ENCODE data around the gene SEZ6. TPM values are rescaled to one million over a fixed set of nuclear protein-coding genes. Genes with fewer than 3 reads are reported as not detected.

The SEZ6 gene
- total RNA-seq, 3 donors from 2014 or later (not counting 1 experiment from before 2014, with no cell fraction given) = 0.33 to 1.4 (median 0.97) TPM

- ATAC-seq (no peak), DNase-seq (no peak)
- no peaks in the 10 kb centered on the region for H3K27me3 ChIP-seq (ENCODE audit: control insufficient read depth, insufficient read depth, low read length)
- intact Hi-C loops (cut with micrococcal nuclease) = no loop called here
- no peak overlapping the region for H3K4me3 Mint-ChIP-seq
- peaks cover under 1 to 3% of the 10 kb centered on the region in 2 donors for H3K27me3 Mint-ChIP-seq (ENCODE audit: low read depth in 2 of 2)
- H3K4me1 Mint-ChIP-seq = no peaks in the 10 kb centered on the region
- H3K27ac Mint-ChIP-seq = no peak overlapping the region
- H3K4me1 ChIP-seq (ENCODE audit: control insufficient read depth, insufficient read depth, low read length) = peaks cover 6% of the 10 kb centered on the region
- H3K9me3 ChIP-seq (ENCODE audit: control insufficient read depth, insufficient read depth, low read length) = no peaks in the 10 kb centered on the region
- no peak overlapping the region for H3K27ac ChIP-seq (ENCODE audit: low read length)
- H3K9me3 Mint-ChIP-seq = no peaks in the 10 kb centered on the region
- no peaks in the 10 kb centered on the region for H3K36me3 ChIP-seq (ENCODE audit: control insufficient read depth, insufficient read depth, low read length)
- WGBS (ENCODE audit: insufficient coverage) = 97% methylated on average over 7 of the region's 7 CpGs
- no peak overlapping the region for H3K4me3 ChIP-seq (ENCODE audit: low read length)
- TF ChIP-seq CTCF (IDR thresholded peaks at IDR 0.05) = no peak
- no peaks in the 10 kb centered on the region for H3K36me3 Mint-ChIP-seq
These were observed 47.9 kb downstream of the SEZ6 start for GRCh38 chr17:28957992-28958355.

GRCh38 chr17:28957277-28957991 is 48.4 kb downstream of the SEZ6 start:
- WGBS (ENCODE audit: insufficient coverage) = 91% methylated on average over 12 of the region's 13 CpGs
- Mint-ChIP-seq H3K27me3 (ENCODE audit: low read depth in 2 of 2) (peaks cover 0 to 3% of the 10 kb centered on the region in 2 donors), H3K4me3 (no peak overlapping the region), H3K9me3 (no peaks in the 10 kb centered on the region), H3K36me3 (no peaks in the 10 kb centered on the region), H3K4me1 (no peaks in the 10 kb centered on the region), H3K27ac (no peak overlapping the region)
- intact Hi-C loops (cut with micrococcal nuclease) = no loop called here
- Histone ChIP-seq H3K9me3 (ENCODE audit: control insufficient read depth, insufficient read depth, low read length) (no peaks in the 10 kb centered on the region), H3K4me1 (ENCODE audit: control insufficient read depth, insufficient read depth, low read length) (peaks cover 11% of the 10 kb centered on the region), H3K36me3 (ENCODE audit: control insufficient read depth, insufficient read depth, low read length) (no peaks in the 10 kb centered on the region), H3K4me3 (ENCODE audit: low read length) (no peak overlapping the region), H3K27ac (ENCODE audit: low read length) (no peak overlapping the region), H3K27me3 (ENCODE audit: control insufficient read depth, insufficient read depth, low read length) (no peaks in the 10 kb centered on the region)
- no peak for ATAC-seq
- TF ChIP-seq CTCF (IDR thresholded peaks at IDR 0.05) = no peak
- no peak for DNase-seq

GRCh38 chr17:28956861-28957260 is 49.0 kb downstream of the SEZ6 start:
- intact Hi-C loops (cut with micrococcal nuclease) = no loop called here
- Mint-ChIP-seq H3K4me3 (no peak overlapping the region), H3K4me1 (no peaks in the 10 kb centered on the region), H3K27me3 (ENCODE audit: low read depth in 2 of 2) (no peaks in the 10 kb centered on the region), H3K27ac (no peak overlapping the region), H3K36me3 (no peaks in the 10 kb centered on the region), H3K9me3 (no peaks in the 10 kb centered on the region)
- Histone ChIP-seq H3K4me3 (ENCODE audit: low read length) (no peak overlapping the region), H3K27me3 (ENCODE audit: control insufficient read depth, insufficient read depth, low read length) (no peaks in the 10 kb centered on the region), H3K36me3 (ENCODE audit: control insufficient read depth, insufficient read depth, low read length) (no peaks in the 10 kb centered on the region), H3K4me1 (ENCODE audit: control insufficient read depth, insufficient read depth, low read length) (peaks cover 15% of the 10 kb centered on the region), H3K27ac (ENCODE audit: low read length) (no peak overlapping the region), H3K9me3 (ENCODE audit: control insufficient read depth, insufficient read depth, low read length) (no peaks in the 10 kb centered on the region)
- WGBS (ENCODE audit: insufficient coverage) = 88% methylated on average over 3 of the region's 3 CpGs
- ATAC-seq = no peak
- DNase-seq = no peak
- TF ChIP-seq CTCF (IDR thresholded peaks at IDR 0.05) = no peak

- Histone ChIP-seq H3K9me3 (ENCODE audit: control insufficient read depth, insufficient read depth, low read length) (no peaks in the 10 kb centered on the region), H3K4me3 (ENCODE audit: low read length) (no peak overlapping the region), H3K27me3 (ENCODE audit: control insufficient read depth, insufficient read depth, low read length) (no peaks in the 10 kb centered on the region), H3K4me1 (ENCODE audit: control insufficient read depth, insufficient read depth, low read length) (peaks cover 16% of the 10 kb centered on the region), H3K27ac (ENCODE audit: low read length) (no peak overlapping the region), H3K36me3 (ENCODE audit: control insufficient read depth, insufficient read depth, low read length) (no peaks in the 10 kb centered on the region)
- 93% methylated on average over 7 of the region's 7 CpGs for WGBS (ENCODE audit: insufficient coverage)
- intact Hi-C loops (cut with micrococcal nuclease) = no loop called here
- Mint-ChIP-seq H3K4me1 (no peaks in the 10 kb centered on the region), H3K27me3 (ENCODE audit: low read depth in 2 of 2) (no peaks in the 10 kb centered on the region), H3K27ac (no peak overlapping the region), H3K9me3 (no peaks in the 10 kb centered on the region), H3K36me3 (no peaks in the 10 kb centered on the region), H3K4me3 (no peak overlapping the region)
- no peak for TF ChIP-seq CTCF (IDR thresholded peaks at IDR 0.05)
- ATAC-seq (no peak), DNase-seq (no peak)
These were observed 49.7 kb downstream of the SEZ6 start for GRCh38 chr17:28956112-28956511.
